Measurements from ENCODE around the gene CFAP65.

CFAP65 gene

GRCh38 chr2:218953366-218953954 lies 87.9 kb downstream of the CFAP65 start:
- Histone ChIP-seq H3K36me3 (ENCODE audit: control insufficient read depth in 2 of 2, insufficient read depth in 2 of 2, low read length in 2 of 2) (no peaks in the 10 kb centered on the region), H3K27ac (ENCODE audit: low read length) (no peak overlapping the region), H3K9ac (ENCODE audit: low read length in 2 of 2) (no peak overlapping the region), H3K9me3 (ENCODE audit: control insufficient read depth in 2 of 2, low read length in 2 of 2) (no peaks in the 10 kb centered on the region), H3K4me3 (ENCODE audit: low read length in 2 of 2) (no peak overlapping the region), H3K4me1 (ENCODE audit: control insufficient read depth, insufficient read depth, low read length) (no peaks in the 10 kb centered on the region), H3K27me3 (ENCODE audit: control insufficient read depth in 1 of 2, insufficient read depth in 2 of 2, low read length in 2 of 2) (peaks cover 19 to 30% of the 10 kb centered on the region in 2 donors)
